HG03571 (cell line): ENCODE measurements around the gene WDR48.

Source experiments
- ATAC-seq: cut with Tn5 transposase; IDR thresholded peaks from one replicate; pipeline ENCODE4 v1.9.1; 2021; ENCODE audit not compliant: unreplicated experiment

WDR48 gene

GRCh38 chr3:39137991-39138803 is 86.4 kb downstream of the WDR48 start:
- ATAC-seq: no peak

DNA sequence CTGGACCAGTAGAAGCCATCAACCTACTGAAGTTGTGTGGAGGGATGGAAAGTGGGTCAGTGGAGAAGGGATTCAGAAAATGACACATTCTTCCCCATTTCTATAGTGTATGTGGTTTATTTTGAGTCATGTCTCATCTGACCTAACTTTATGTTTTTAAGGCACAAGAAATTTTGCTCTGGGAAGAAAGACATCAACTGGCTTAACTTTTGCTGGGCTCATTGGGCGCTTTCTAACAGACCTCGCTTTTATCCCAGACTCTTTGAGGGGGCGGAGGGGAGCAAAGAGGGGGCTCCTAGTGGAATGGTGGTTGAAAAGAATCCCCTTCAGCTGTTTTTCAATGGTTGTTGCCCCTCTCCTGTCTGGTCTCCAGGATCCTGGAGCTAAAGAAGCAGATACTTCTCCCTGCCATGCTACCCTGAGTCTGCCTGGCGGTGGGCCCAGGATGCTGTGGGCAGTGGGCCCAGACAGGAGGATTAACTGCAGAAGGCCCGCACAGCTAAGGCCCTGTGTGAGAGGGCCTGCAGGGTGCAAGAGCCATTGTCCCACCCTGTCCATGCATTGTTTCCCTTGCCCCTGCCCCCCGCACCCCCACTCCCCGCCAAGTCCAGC is 87.1 kb downstream of the WDR48 start:
- ATAC-seq: no peak

DNA sequence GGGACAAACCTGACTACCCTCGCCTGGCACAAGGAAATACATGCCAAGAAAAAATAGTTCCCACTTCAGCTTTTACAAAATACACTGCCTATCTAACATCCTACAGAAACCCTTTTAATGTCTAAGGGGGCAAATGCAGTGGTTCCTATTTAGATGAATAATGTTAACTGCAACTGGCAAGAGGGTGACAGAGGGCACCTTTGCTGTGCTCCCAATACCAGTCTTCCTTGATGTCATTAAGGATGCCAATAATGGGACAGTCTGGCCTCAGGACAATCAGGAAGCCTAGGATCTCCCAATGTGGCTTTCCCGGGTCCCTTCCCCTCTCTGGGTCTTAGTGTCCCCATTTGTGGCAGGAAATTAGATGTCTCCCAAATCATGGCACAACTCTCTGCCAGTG is 87.6 kb downstream of the WDR48 start:
- no peak for ATAC-seq

DNA sequence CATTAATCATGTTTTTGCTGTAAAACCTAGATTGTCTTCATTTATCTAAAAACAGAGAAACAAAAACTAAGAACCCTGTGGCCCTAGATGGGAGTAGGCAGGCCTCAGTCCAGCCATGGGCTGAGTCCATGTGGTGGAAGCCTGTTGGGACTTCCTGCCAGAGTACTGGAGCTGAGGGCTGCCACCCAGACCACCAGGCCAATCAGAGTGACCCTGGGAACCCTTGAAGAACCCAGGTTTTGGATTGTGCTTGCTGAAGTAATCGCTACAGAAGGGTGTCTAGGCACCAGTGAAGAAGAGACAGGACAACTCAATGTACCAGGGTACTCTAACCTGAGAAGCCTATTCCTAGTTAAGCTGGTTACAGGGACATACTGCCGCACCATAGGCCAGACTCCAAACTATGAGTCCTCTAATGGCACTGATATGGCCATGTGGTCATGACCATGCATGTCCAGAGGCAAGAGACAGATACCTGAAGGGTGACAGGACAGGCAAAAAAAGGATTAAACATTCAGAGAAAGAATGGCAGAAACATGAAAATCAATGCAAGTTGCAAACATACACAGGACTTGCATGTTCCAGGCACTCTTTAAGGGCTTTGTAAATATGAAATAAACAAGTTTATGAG is 88.6 kb downstream of the WDR48 start:
- no peak for ATAC-seq

DNA sequence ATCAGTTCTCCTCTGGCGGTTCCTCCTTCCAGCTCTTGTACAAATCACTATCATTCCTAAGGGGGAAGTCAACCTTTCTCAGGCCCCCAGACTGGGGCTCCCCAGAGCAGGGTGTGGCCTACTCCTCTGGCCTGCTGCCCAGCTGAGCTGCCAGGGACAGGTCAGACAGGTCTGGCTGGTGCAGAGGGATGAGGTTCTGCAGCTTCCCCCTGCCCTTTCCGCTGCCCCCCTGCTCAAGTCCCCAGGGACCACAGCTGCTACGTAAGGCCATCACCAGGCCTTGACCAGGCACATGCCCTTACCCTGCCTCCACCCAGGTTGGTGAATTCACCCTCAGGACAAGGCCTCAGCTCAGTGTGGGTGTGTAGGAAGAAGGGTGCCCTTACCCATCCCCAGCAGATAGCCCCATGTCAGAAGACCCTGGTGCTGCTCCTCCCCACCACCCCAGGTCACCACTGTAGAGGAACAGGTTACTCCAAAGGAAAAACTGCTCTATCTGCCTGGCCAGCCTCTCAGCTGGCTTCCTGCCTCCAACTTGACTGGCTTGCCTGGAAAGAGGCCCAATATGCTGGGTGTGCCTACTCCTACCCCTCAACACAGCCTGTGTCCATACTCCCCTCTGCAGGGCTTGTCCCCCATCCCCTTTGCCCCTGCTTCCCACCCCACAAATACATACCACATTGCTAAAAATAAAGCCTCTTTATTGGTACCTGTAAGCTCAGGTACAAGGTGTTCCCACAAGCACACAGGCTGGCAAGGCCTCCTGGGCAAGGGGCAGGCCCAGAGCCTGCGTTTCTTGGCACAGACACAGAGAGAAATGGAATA is 89.6 kb downstream of the WDR48 start:
- no peak for ATAC-seq

DNA sequence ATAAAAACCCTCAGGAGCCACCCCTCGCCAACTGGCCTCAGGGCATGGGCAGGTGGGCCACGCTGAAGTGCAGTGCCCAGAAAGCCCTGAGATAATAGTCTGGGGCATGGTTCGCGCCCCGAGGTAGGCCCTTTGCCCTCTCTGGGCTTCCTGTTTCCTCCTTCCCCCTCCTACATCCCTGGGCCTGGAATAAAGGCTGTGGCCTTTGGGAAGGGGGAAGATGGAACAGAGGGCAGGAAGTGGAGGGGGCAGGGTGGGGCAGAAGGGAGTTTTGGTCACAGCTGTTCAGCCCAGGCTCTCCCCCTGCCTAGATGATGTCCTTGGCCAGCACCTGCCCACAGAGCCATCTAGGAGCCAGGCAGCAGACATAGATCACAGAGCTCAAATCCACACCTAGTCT is 90.3 kb downstream of the WDR48 start:
- ATAC-seq: no peak

DNA sequence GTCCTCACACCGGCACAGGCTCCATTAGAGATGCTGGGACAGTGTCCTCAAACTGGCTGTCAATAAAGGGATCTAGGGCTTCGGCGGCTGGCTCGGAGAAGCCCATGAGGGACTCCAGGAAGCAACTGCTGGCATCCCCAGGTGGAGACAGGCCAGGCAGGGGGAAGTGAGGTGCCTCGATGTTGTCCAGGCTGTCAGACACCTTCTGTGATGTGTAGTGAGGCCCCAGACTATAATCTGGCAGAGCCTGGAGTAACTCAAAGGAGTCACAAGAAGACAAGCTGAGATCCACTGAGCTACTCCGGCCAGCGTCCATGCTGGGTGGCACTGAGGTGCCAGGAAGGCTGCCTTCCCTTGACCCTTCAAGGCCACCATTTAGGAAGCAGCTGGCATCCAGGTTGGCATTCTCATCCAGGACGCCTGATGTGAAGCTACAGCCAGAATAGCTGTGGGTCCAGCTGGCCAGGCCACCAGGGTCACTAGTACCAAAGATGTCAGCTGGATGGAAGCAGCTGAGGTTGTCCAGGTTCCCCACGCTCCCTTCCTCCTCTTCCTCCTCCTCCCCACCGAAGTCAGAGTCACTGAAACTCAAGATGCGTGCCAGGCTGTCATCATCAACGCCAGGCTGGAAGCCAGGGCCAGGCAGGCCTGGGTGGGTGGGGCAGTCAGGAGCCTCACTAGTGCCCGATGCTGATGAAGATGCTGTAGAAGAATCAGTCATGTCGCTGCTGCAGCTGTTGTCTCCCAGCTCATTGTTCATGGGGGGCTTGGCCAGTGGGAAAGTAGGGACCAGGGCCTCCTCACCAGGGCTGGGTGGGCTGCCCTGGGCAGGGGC is 91.5 kb downstream of the WDR48 start:
- no peak for ATAC-seq

GRCh38 chr3:39144095-39144747 is 92.4 kb downstream of the WDR48 start:
- no peak for ATAC-seq

GRCh38 chr3:39144748-39145380 is 93.0 kb downstream of the WDR48 start:
- ATAC-seq: no peak

DNA sequence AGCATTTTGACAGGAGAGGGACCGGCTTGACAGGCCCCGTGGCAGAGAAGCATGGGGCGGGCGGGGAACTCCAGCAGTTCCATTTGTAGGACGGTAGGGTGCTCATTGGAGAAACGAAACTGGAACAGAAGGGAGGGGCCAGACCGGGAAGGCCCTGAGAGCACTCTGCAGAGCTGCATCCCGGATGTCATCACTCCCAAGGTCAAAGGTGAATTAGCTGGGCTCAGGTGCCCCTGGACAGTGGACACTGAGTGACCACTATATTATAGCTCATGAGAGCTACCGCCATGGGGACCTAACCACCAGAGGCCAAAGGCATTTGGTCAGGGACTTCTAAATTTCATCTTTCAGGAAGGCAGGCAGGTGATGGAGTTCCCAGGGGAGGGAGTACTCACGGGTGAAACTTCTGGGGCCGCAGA is 94.3 kb downstream of the WDR48 start:
- ATAC-seq: no peak
